ENCODE results near the gene HIGD1A.

GRCh38 chr3:42734263-42734860 lies 69.9 kb downstream of the HIGD1A start:
- TF ChIP-seq TBL1XR1 (IDR thresholded peaks at IDR 0.05; ENCODE audit: low read depth, low read length) (no peak), POLR2A (IDR thresholded peaks at IDR 0.05; ENCODE audit: low read depth, low read length) (no peak), SRF (IDR thresholded peaks at IDR 0.05; ENCODE audit: low read depth in 2 of 2, low read length in 2 of 2) (no peak), EP300 (IDR thresholded peaks at IDR 0.05; ENCODE audit: borderline replicate concordance in 1 of 2, control insufficient read depth in 1 of 2, low read depth in 2 of 2, low read length in 2 of 2) (no peak), NFIC (IDR thresholded peaks at IDR 0.05; ENCODE audit: low read depth, low read length) (no peak)

Data from GM12878 (cell line).